Measurements from ENCODE around the gene DYRK1B.

DNA sequence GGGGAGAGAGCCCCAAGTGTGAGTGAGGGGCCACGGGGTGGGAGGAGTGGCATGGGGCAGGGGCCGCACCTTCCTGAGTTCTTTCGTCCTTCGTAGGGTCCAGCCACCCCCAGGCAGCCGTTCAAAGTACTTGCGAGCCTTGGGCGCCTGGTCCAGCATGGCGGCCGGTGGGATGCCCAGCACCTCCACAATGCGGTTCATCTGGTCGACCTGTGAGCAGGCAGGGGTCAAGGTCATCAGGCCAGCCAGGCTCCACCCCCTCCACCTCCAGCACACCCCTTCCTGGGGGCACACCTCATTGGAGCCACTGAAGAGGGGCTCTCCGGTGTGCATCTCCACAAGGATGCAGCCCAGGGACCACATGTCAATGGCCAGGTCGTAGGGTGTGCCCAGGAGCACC, 6.7 kb downstream of the DYRK1B start:
- no peak for TF ChIP-seq GATA2 (IDR thresholded peaks at IDR 0.05; ENCODE audit: low read depth, low read length)
- no peak for TF ChIP-seq GATA3 (IDR thresholded peaks at IDR 0.05; ENCODE audit: low read depth, low read length)

All from SH-SY5Y (cell line).